ENCODE measurements around the gene RBMS1. TPM values are rescaled to one million over a fixed set of nuclear protein-coding genes. Genes with fewer than 3 reads are reported as not detected.

The RBMS1 gene
- polyA plus RNA-seq, 1 experiment = 107 TPM

- CTCF ChIA-PET = no interaction called here
- TF ChIP-seq, protein P1, sequence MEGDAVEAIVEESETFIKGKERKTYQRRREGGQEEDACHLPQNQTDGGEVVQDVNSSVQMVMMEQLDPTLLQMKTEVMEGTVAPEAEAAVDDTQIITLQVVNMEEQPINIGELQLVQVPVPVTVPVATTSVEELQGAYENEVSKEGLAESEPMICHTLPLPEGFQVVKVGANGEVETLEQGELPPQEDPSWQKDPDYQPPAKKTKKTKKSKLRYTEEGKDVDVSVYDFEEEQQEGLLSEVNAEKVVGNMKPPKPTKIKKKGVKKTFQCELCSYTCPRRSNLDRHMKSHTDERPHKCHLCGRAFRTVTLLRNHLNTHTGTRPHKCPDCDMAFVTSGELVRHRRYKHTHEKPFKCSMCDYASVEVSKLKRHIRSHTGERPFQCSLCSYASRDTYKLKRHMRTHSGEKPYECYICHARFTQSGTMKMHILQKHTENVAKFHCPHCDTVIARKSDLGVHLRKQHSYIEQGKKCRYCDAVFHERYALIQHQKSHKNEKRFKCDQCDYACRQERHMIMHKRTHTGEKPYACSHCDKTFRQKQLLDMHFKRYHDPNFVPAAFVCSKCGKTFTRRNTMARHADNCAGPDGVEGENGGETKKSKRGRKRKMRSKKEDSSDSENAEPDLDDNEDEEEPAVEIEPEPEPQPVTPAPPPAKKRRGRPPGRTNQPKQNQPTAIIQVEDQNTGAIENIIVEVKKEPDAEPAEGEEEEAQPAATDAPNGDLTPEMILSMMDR (IDR thresholded peaks at IDR 0.05; ENCODE audit: low read depth, low read length) = no peak
- Histone ChIP-seq H3K9me3 (ENCODE audit: control insufficient read depth, insufficient read depth, low read length) (no peaks in the 10 kb centered on the region), H3K4me3 (ENCODE audit: low read depth, low read length) (no peak overlapping the region), H3K27me3 (ENCODE audit: control insufficient read depth, insufficient read depth, low read length) (no peaks in the 10 kb centered on the region), H3K27ac (ENCODE audit: low read depth, low read length) (no peak overlapping the region)
- POLR2A ChIA-PET = no interaction called here
- DNase-seq (ENCODE audit: low read depth, low spot score) = no peak
These were observed 212.4 kb downstream of the RBMS1 start for GRCh38 chr2:160281213-160281612.

- CTCF ChIA-PET = interaction anchor here (0.7 to 1.4 kb wide), 3 partner anchors 171 to 784 kb away, joined by 3 to 4 read pairs (median 4); no protein-coding TSS in a partner anchor
- TF ChIP-seq, protein P1 (IDR thresholded peaks at IDR 0.05; ENCODE audit: low read depth, low read length) = no peak
- no peak overlapping the region for H3K27ac ChIP-seq (ENCODE audit: low read depth, low read length)
- DNase-seq (ENCODE audit: low read depth, low spot score) = no peak
- POLR2A ChIA-PET = no interaction called here
- no peaks in the 10 kb centered on the region for H3K9me3 ChIP-seq (ENCODE audit: control insufficient read depth, insufficient read depth, low read length)
- H3K4me3 ChIP-seq (ENCODE audit: low read depth, low read length) = no peak overlapping the region
- no peaks in the 10 kb centered on the region for H3K27me3 ChIP-seq (ENCODE audit: control insufficient read depth, insufficient read depth, low read length)
These were observed 213.7 kb downstream of the RBMS1 start for GRCh38 chr2:160279813-160280465.

GRCh38 chr2:160278879-160279177 lies 214.8 kb downstream of the RBMS1 start:
- no peak for DNase-seq (ENCODE audit: low read depth, low spot score)
- Histone ChIP-seq H3K27ac (ENCODE audit: low read depth, low read length) (no peak overlapping the region), H3K27me3 (ENCODE audit: control insufficient read depth, insufficient read depth, low read length) (no peaks in the 10 kb centered on the region), H3K4me3 (ENCODE audit: low read depth, low read length) (no peak overlapping the region), H3K9me3 (ENCODE audit: control insufficient read depth, insufficient read depth, low read length) (no peaks in the 10 kb centered on the region)
- CTCF ChIA-PET = interaction anchor here (0.7 to 1.7 kb wide), 9 partner anchors 9 to 785 kb away, joined by 3 to 10 read pairs (median 4); no protein-coding TSS in a partner anchor
- POLR2A ChIA-PET = interaction anchor here (1.2 kb wide), 1 partner anchor 35 kb away, joined by 3 read pairs; no protein-coding TSS in a partner anchor
- TF ChIP-seq, protein P1 (IDR thresholded peaks at IDR 0.05; ENCODE audit: low read depth, low read length) = peak; percentile 68

- CTCF ChIA-PET = interaction anchor here (0.9 to 1.7 kb wide), 7 partner anchors 9 to 786 kb away, joined by 3 to 10 read pairs (median 4); no protein-coding TSS in a partner anchor
- Histone ChIP-seq H3K27me3 (ENCODE audit: control insufficient read depth, insufficient read depth, low read length) (no peaks in the 10 kb centered on the region), H3K27ac (ENCODE audit: low read depth, low read length) (no peak overlapping the region), H3K9me3 (ENCODE audit: control insufficient read depth, insufficient read depth, low read length) (no peaks in the 10 kb centered on the region), H3K4me3 (ENCODE audit: low read depth, low read length) (no peak overlapping the region)
- POLR2A ChIA-PET = interaction anchor here (1.2 kb wide), 1 partner anchor 36 kb away, joined by 3 read pairs; no protein-coding TSS in a partner anchor
- TF ChIP-seq, protein P1 (IDR thresholded peaks at IDR 0.05; ENCODE audit: low read depth, low read length) = no peak
- no peak for DNase-seq (ENCODE audit: low read depth, low spot score)
These were observed 215.3 kb downstream of the RBMS1 start for GRCh38 chr2:160278101-160278878.

DNA sequence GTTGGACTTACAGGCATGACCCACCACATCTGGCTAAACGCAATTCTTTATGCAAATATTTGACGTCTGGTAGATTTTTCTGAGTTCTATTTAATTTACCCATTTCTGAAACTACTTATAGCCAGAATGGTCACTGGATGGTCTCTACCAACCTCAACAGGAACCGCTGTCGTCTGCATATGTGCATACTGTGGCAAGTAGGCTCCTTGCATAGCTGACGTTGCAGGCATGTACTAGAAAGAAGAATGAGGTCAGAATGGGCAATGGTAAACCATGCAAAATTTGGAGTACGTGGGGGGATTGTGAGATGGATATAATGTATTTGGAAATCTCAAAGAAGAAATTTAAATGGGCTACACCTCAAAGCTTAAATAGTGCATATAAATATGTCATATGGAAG lies 216.5 kb downstream of the RBMS1 start:
- TF ChIP-seq, protein P1 (IDR thresholded peaks at IDR 0.05; ENCODE audit: low read depth, low read length) = no peak
- Histone ChIP-seq H3K9me3 (ENCODE audit: control insufficient read depth, insufficient read depth, low read length) (no peaks in the 10 kb centered on the region), H3K4me3 (ENCODE audit: low read depth, low read length) (no peak overlapping the region), H3K27me3 (ENCODE audit: control insufficient read depth, insufficient read depth, low read length) (no peaks in the 10 kb centered on the region), H3K27ac (ENCODE audit: low read depth, low read length) (no peak overlapping the region)
- ChIA-PET CTCF (interaction anchor here (1.4 kb wide), 1 partner anchor 26 kb away, joined by 4 read pairs; no protein-coding TSS in a partner anchor), POLR2A (no interaction called here)
- no peak for DNase-seq (ENCODE audit: low read depth, low spot score)
